Natural killer cell (primary cell): ENCODE results near the gene MAP3K9. TPM values are rescaled to one million over a fixed set of nuclear protein-coding genes. Genes with fewer than 3 reads are reported as not detected.
"Not testable (repeated sequence)": the region's sequence is repeated elsewhere in the genome, so short reads cannot be mapped to it uniquely, and the experiment has no call there.

Source experiments
- ATAC-seq, 3 donors: fragments of 150-1000 bp in 2 of 3; fragments of 200-7000 bp in 1 of 3; cut with Tn5 transposase; 1 replicate in 1 of 3; 2 replicates in 2 of 3; pipeline ENCODE4 v1.10.0; 2021; ENCODE audit warnings: mild to moderate bottlenecking in 2 of 3, moderate library complexity in 2 of 3
- DNase-seq, 2 donors: peaks; one replicate each; pipeline versions ENCODE4 v3.0.0 to v3.0.0-alpha.2; 2013 to 2021; ENCODE audit warnings: mixed read lengths in 1 of 2
- H3K27ac ChIP-seq: one replicate; pipeline ENCODE4 v1.5.1; 2013; ENCODE audit warnings: mild to moderate bottlenecking, low read length
- H3K27me3 ChIP-seq: one replicate; pipeline ENCODE4 v1.6.1; 2013; ENCODE audit warnings: low read length; ENCODE audit not compliant: control insufficient read depth, insufficient read depth
- H3K36me3 ChIP-seq: one replicate; pipeline ENCODE4 v1.6.1; 2013; ENCODE audit warnings: low read length; ENCODE audit not compliant: control insufficient read depth, insufficient read depth
- H3K4me1 ChIP-seq: one replicate; pipeline ENCODE4 v1.6.1; 2013; ENCODE audit warnings: low read length; ENCODE audit not compliant: control insufficient read depth, insufficient read depth
- H3K4me3 ChIP-seq: one replicate; pipeline ENCODE4 v1.5.1; 2013; ENCODE audit warnings: low read length
- H3K9me3 ChIP-seq: one replicate; pipeline ENCODE4 v1.6.1; 2013; ENCODE audit warnings: low read length; ENCODE audit not compliant: control insufficient read depth, insufficient read depth
- H3K27ac Mint-ChIP-seq, 2 donors: one replicate each; pipeline ENCODE4 v1.8.0; 2022; ENCODE audit warnings: mild to moderate bottlenecking in 2 of 2, mixed read lengths in 2 of 2, moderate library complexity in 1 of 2
- H3K27me3 Mint-ChIP-seq, 2 donors: one replicate each; pipeline ENCODE4 v1.8.0; 2022; ENCODE audit warnings: low read depth in 2 of 2, mixed read lengths in 2 of 2
- H3K36me3 Mint-ChIP-seq: one replicate; pipeline ENCODE4 v1.8.0; 2022; ENCODE audit warnings: mixed read lengths
- H3K4me1 Mint-ChIP-seq, 2 donors: one replicate each; pipeline ENCODE4 v1.8.0; 2022; ENCODE audit warnings: mixed read lengths in 2 of 2
- H3K4me3 Mint-ChIP-seq: one replicate; pipeline ENCODE4 v1.8.0; 2022; ENCODE audit warnings: mild to moderate bottlenecking, moderate library complexity, mixed read lengths
- H3K9me3 Mint-ChIP-seq, 2 donors: one replicate each; pipeline ENCODE4 v1.8.0; 2022; ENCODE audit warnings: mixed read lengths in 2 of 2
- WGBS: methylation state at CpG from one replicate; pipeline ENCODE4 v1.1.7; 2013; ENCODE audit warnings: missing lambda C conversion rate; ENCODE audit not compliant: insufficient coverage; 5-methylcytosine and 5-hydroxymethylcytosine counted together
- intact Hi-C: fragments of 100-400 bp; cut with micrococcal nuclease; formaldehyde crosslinking; loops from one replicate; pipeline ENCODE4 v1.14.2; 2022
- total RNA-seq, 4 donors: library from RNA; stranded (reverse); fragments of 120-200 nt in 1 of 4; gene quantifications; one replicate each; pipeline versions ENCODE4 v1.2.3 to v1.2.4, GENCODE V29; 2013 to 2022
- TF ChIP-seq, protein P1 (sequence below): fragments of 200-600 bp; IDR thresholded peaks from one replicate; pipeline ENCODE4 v1.8.0; 2022; ENCODE audit warnings: antibody characterized with exemption

The MAP3K9 gene
- total RNA-seq, 3 donors from 2014 or later (not counting 1 experiment from before 2014, with no cell fraction given): 3.6 to 7.9 (median 3.8) TPM

DNA sequence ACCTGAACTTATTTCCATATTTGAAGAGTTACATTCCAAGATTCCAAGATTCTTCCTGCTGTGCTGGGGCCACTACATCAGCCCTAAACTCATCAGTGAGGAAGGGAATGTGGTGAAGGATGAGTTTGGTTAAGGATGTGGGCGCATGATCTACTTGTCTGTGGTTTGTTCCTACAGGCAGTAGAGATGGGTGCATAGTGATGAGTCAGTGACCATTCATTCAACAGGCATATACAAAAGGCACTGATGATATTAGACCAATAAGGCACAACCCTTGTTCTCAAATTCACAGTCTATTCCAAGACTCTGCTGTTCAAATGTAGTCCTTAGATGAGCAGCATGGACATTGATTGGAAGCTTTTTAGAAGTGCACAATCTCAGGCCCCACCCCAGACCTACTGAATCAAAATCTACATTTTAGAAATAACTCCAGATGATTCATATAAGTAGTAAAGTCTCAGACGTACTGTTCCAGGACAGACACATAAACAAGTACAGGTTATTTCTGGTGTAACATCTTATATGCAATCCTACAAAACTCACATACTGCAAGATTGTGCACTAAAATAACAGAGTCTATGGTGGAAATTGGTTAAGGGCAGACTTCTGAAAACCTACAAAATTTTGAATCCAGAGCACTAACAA lies 47.7 kb upstream of the MAP3K9 start:
- H3K36me3 Mint-ChIP-seq: no peaks in the 10 kb centered on the region

GRCh38 chr14:70855486-70855885 lies 46.2 kb upstream of the MAP3K9 start:
- Mint-ChIP-seq H3K27me3 (peaks cover 0 to under 1% of the 10 kb centered on the region in 2 donors), H3K4me1 (peaks cover 0 to 7% of the 10 kb centered on the region in 2 donors), H3K4me3 (no peak overlapping the region), H3K27ac (no peak overlapping the region), H3K9me3 (no peaks in the 10 kb centered on the region), H3K36me3 (no peaks in the 10 kb centered on the region)
- intact Hi-C loops: no loop called here
- TF ChIP-seq, protein P1, sequence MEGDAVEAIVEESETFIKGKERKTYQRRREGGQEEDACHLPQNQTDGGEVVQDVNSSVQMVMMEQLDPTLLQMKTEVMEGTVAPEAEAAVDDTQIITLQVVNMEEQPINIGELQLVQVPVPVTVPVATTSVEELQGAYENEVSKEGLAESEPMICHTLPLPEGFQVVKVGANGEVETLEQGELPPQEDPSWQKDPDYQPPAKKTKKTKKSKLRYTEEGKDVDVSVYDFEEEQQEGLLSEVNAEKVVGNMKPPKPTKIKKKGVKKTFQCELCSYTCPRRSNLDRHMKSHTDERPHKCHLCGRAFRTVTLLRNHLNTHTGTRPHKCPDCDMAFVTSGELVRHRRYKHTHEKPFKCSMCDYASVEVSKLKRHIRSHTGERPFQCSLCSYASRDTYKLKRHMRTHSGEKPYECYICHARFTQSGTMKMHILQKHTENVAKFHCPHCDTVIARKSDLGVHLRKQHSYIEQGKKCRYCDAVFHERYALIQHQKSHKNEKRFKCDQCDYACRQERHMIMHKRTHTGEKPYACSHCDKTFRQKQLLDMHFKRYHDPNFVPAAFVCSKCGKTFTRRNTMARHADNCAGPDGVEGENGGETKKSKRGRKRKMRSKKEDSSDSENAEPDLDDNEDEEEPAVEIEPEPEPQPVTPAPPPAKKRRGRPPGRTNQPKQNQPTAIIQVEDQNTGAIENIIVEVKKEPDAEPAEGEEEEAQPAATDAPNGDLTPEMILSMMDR: no peak
- no peak for DNase-seq
- no peak overlapping the region for H3K27ac ChIP-seq
- H3K4me3 ChIP-seq: no peak overlapping the region
- no peaks in the 10 kb centered on the region for H3K4me1 ChIP-seq
- H3K27me3 ChIP-seq: no peaks in the 10 kb centered on the region
- no peak for ATAC-seq
- no peaks in the 10 kb centered on the region for H3K9me3 ChIP-seq
- 91% methylated on average over 5 of the region's 5 CpGs for WGBS
- H3K36me3 ChIP-seq: no peaks in the 10 kb centered on the region

More for the DNA sequence above, 47.7 kb upstream of the MAP3K9 start:
- H3K27me3 ChIP-seq: no peaks in the 10 kb centered on the region
- DNase-seq (no peak), ATAC-seq (no peak)
- peaks cover 0 to 7% of the 10 kb centered on the region in 2 donors for H3K4me1 Mint-ChIP-seq
- no peaks in the 10 kb centered on the region for H3K9me3 ChIP-seq
- no peaks in the 10 kb centered on the region for H3K9me3 Mint-ChIP-seq
- no peak overlapping the region for H3K4me3 Mint-ChIP-seq
- H3K4me3 ChIP-seq: no peak overlapping the region
- no peaks in the 10 kb centered on the region for H3K4me1 ChIP-seq
- intact Hi-C loops: no loop called here
- no peaks in the 10 kb centered on the region for H3K36me3 ChIP-seq
- TF ChIP-seq, protein P1: no peak
- WGBS: 55% methylated on average over 2 of the region's 2 CpGs
- H3K27ac Mint-ChIP-seq: no peak overlapping the region
- peaks cover 4 to 8% of the 10 kb centered on the region in 2 donors for H3K27me3 Mint-ChIP-seq
- H3K27ac ChIP-seq: no peak overlapping the region

GRCh38 chr14:70853658-70854057 lies 44.3 kb upstream of the MAP3K9 start:
- H3K36me3 ChIP-seq, H3K4me1 ChIP-seq, H3K27ac Mint-ChIP-seq, H3K4me3 ChIP-seq, H3K4me1 Mint-ChIP-seq, intact Hi-C loops, H3K27me3 ChIP-seq, DNase-seq, H3K36me3 Mint-ChIP-seq, H3K9me3 Mint-ChIP-seq, ATAC-seq, H3K9me3 ChIP-seq, H3K4me3 Mint-ChIP-seq, H3K27me3 Mint-ChIP-seq, H3K27ac ChIP-seq: not testable (repeated sequence)
- 98% methylated on average over 3 of the region's 3 CpGs for WGBS

DNA sequence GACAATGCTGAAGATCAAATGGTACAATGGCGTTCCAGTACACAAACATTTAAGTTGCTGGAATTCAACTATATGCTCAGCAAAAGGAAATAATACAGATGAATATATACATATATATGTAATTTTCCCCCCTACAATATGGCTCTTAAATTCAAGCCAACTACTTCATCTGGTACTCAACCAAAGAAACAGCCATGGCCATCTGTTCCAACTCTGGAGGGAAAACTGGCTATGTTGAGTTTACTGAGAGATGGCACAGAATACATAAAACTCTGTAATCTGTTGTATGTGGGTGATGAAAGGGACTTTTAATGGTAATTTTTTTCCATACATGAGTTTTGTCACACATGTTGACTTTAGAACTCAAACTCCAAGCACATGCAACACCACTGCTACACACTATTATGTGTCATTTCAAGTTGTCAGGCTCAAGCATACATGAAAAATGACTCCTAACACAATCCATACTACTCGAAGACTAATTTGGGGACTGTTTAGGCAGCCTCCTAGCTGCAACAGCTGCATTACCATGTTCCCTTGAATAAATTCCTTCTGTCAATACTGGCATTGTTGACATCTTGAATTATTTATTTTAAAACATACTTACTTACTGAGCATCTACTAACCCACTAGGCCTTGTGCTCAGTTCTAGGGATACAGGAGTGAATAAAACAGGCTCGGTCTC lies 38.2 kb upstream of the MAP3K9 start:
- no peak overlapping the region for H3K27ac Mint-ChIP-seq
- H3K4me3 ChIP-seq: no peak overlapping the region

More for the DNA sequence above, 38.2 kb upstream of the MAP3K9 start:
- Histone ChIP-seq H3K27ac (no peak overlapping the region), H3K27me3 (no peaks in the 10 kb centered on the region), H3K36me3 (no peaks in the 10 kb centered on the region), H3K9me3 (no peaks in the 10 kb centered on the region), H3K4me1 (no peaks in the 10 kb centered on the region)
- no peaks in the 10 kb centered on the region for H3K36me3 Mint-ChIP-seq
- H3K4me1 Mint-ChIP-seq: no peaks in the 10 kb centered on the region
- no peak for ATAC-seq
- intact Hi-C loops: no loop called here
- H3K27me3 Mint-ChIP-seq: peaks cover 10 to 17% of the 10 kb centered on the region in 2 donors
- DNase-seq: no peak
- 92% methylated on average over 2 of the region's 3 CpGs for WGBS
- H3K4me3 Mint-ChIP-seq: no peak overlapping the region
- no peaks in the 10 kb centered on the region for H3K9me3 Mint-ChIP-seq
- TF ChIP-seq, protein P1: no peak
